ENCODE results near the gene RNF212B. TPM values are rescaled to one million over a fixed set of nuclear protein-coding genes. Genes with fewer than 3 reads are reported as not detected.

Gene RNF212B
- total RNA-seq, 1 experiment from 2014 or later, result 0.39 TPM

DNA sequence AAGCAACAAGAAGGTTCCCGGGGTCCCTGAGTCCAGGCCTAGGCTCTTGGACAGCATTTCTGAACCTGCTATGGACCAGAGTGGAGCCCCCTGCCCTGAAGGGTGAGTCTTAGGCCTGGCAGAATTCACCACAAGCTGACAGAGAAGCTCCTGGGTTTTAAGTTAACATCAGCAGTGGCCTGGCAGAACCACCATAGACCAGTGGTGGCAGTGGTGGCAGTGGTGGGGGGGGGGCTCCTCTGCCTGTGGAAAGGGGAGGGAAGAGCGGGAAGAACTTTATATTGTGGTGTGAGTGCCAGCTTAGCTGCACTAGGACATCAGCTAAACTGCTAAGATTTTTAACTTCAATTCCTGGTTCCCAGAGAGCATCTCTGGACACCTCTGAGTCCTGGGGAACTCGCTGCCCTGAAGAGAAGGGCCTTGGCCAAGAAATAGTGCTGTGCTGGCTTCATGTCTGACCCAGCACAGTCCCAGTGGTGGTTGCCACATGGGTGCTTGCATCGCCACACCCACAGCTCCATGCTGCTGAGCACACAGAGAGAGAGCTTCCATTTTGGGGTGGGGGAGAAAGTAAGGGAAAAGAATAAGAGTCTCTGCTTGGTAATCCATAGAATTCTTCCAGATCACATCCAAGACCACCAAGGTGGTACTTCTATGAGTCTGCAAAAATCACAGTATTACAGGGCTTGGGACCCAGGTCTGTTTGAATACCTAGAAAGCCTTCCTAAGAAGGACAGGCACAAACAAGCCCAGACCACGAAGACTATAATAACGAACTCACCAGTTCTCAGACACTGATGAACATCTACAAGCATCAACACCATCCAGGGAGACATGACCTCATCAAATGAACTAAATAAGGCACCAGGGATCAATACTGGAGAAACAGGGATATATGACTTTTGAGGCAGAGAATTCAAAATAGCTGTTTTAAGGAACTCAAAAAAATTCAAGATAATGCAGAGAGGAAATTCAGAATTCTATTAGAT is 20.4 kb upstream of the RNF212B start:
- no peak overlapping the region for H4K91ac ChIP-seq (ENCODE audit: insufficient read length, low read depth, low read length)
- no peaks in the 10 kb centered on the region for H3K79me2 ChIP-seq (ENCODE audit: insufficient read depth, low read length)
- no peaks in the 10 kb centered on the region; the same call in 1 of the 2 replicates for H3K4me1 ChIP-seq (ENCODE audit: insufficient read depth, low read length)
- no peak overlapping the region for H4K5ac ChIP-seq (ENCODE audit: insufficient read length, low read depth, low read length)
- no peak overlapping the region for H2BK12ac ChIP-seq (ENCODE audit: insufficient read length, low read depth, low read length)
- H2BK20ac ChIP-seq (ENCODE audit: low read depth, low read length, poor library complexity, severe bottlenecking), result no peak overlapping the region
- H2BK5ac ChIP-seq (ENCODE audit: insufficient read length, low read length), result no peak overlapping the region
- no peak overlapping the region for H3K18ac ChIP-seq (ENCODE audit: insufficient read length, low read depth, low read length)
- no peak overlapping the region for H3K27ac ChIP-seq (ENCODE audit: insufficient read length, low read depth, low read length)
- peaks cover 8 to 13% (median 9%) of the 10 kb centered on the region in 3 experiments; a peak in 6 of 7 replicates for H3K36me3 Mint-ChIP-seq (ENCODE audit: insufficient read depth in 1 of 3, low read depth in 3 of 3)
- H3T11ph ChIP-seq (ENCODE audit: low read length), result no peak overlapping the region
- no peak overlapping the region for H3K9ac ChIP-seq (ENCODE audit: extremely low read depth, insufficient read length, low read length)
- no peak overlapping the region for H3K27ac Mint-ChIP-seq
- H3K4me1 Mint-ChIP-seq, result peaks cover 12 to 21% of the 10 kb centered on the region in 2 experiments
- DNase-seq, result no peak
- H3K27me3 ChIP-seq (ENCODE audit: insufficient read depth, low read length), result no peaks in the 10 kb centered on the region
- H2BK120ac ChIP-seq (ENCODE audit: low read depth, low read length, poor library complexity, severe bottlenecking), result no peak overlapping the region
- H4K8ac ChIP-seq (replicated peaks; ENCODE audit: insufficient read length, low read depth, low read length), result no peak overlapping the region
- peaks cover 10 to 13% of the 10 kb centered on the region in 2 experiments for H3K9me3 Mint-ChIP-seq
- H3K23me2 ChIP-seq (ENCODE audit: insufficient read length, low read depth, low read length, poor library complexity, severe bottlenecking), result no peaks in the 10 kb centered on the region
- no peaks in the 10 kb centered on the region for H3K79me1 ChIP-seq (ENCODE audit: insufficient read depth, low read depth, low read length, poor library complexity, severe bottlenecking)
- WGBS (ENCODE audit: extremely low coverage, insufficient read length, low lambda C conversion rate), result no CpG with 5 or more reads among the region's 6 CpGs
- H2BK15ac ChIP-seq (ENCODE audit: low read depth, low read length), result no peak overlapping the region
- no peaks in the 10 kb centered on the region for H3K9me3 ChIP-seq (ENCODE audit: control insufficient read depth, low read depth, low read length)
- no peaks in the 10 kb centered on the region for H4K20me1 ChIP-seq (ENCODE audit: control insufficient read depth, insufficient read depth, insufficient read length)
- H2AK5ac ChIP-seq (ENCODE audit: insufficient read length, low read length), result no peak overlapping the region
- no peak overlapping the region for H3K23ac ChIP-seq (ENCODE audit: insufficient read length, low read depth, low read length)
- H3K4ac ChIP-seq (ENCODE audit: low read depth, low read length), result no peak overlapping the region
- no peak overlapping the region for H3K4me2 ChIP-seq (ENCODE audit: insufficient read depth, insufficient read length, low read length)
- H3K4me3 Mint-ChIP-seq, result no peak overlapping the region
- H2AFZ ChIP-seq (ENCODE audit: low read length), result no peak overlapping the region
- TF ChIP-seq, protein P1, sequence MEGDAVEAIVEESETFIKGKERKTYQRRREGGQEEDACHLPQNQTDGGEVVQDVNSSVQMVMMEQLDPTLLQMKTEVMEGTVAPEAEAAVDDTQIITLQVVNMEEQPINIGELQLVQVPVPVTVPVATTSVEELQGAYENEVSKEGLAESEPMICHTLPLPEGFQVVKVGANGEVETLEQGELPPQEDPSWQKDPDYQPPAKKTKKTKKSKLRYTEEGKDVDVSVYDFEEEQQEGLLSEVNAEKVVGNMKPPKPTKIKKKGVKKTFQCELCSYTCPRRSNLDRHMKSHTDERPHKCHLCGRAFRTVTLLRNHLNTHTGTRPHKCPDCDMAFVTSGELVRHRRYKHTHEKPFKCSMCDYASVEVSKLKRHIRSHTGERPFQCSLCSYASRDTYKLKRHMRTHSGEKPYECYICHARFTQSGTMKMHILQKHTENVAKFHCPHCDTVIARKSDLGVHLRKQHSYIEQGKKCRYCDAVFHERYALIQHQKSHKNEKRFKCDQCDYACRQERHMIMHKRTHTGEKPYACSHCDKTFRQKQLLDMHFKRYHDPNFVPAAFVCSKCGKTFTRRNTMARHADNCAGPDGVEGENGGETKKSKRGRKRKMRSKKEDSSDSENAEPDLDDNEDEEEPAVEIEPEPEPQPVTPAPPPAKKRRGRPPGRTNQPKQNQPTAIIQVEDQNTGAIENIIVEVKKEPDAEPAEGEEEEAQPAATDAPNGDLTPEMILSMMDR (conservative IDR thresholded peaks at IDR 0.05), result no peak
- H3K14ac ChIP-seq (ENCODE audit: insufficient read depth, low read length), result no peak overlapping the region
- H3K27me3 Mint-ChIP-seq (ENCODE audit: low read depth), result peaks cover 3% of the 10 kb centered on the region; the same call in 1 of the 2 replicates
- H3K56ac ChIP-seq (ENCODE audit: insufficient read length, low read depth, low read length), result no peak overlapping the region
